Liver (tissue), 3 donors: ENCODE measurements around the gene DMTF1.

Experiments used
- EGR1 ChIP-seq, 2 donors: IDR thresholded peaks; 2 replicates each; pipeline ENCODE4 v1.6.1; 2016 to 2018; ENCODE audit warnings: antibody characterized with exemption in 2 of 2, low read depth in 2 of 2
- FOXA1 ChIP-seq: IDR thresholded peaks from 2 replicates; pipeline ENCODE4 v1.6.1; 2016; ENCODE audit warnings: antibody characterized with exemption
- HNF4A ChIP-seq, 2 donors: conservative IDR thresholded peaks; 2 replicates each; pipeline ENCODE4 v1.6.1; 2016; ENCODE audit warnings: antibody characterized with exemption in 2 of 2, mild to moderate bottlenecking in 2 of 2
- HNF4G ChIP-seq: IDR thresholded peaks from 2 replicates; pipeline ENCODE4 v1.6.1; 2016; ENCODE audit warnings: antibody characterized with exemption
- JUND ChIP-seq, 2 donors: IDR thresholded peaks; 2 replicates each; pipeline ENCODE4 v1.6.1; 2016; ENCODE audit warnings: antibody characterized with exemption in 2 of 2
- SP1 ChIP-seq: IDR thresholded peaks from 2 replicates; pipeline ENCODE4 v1.6.1; 2018; ENCODE audit warnings: antibody characterized with exemption, mild to moderate bottlenecking
- TAF1 ChIP-seq: conservative IDR thresholded peaks from 2 replicates; pipeline ENCODE4 v1.6.1; 2016; ENCODE audit warnings: antibody characterized with exemption, mild to moderate bottlenecking
- TF ChIP-seq, protein P1 (sequence below): fragments of 150-350 bp; IDR thresholded peaks from 2 replicates; pipeline ENCODE4 v1.5.1; 2017; ENCODE audit warnings: improper control_type of control experiment, low read depth, low read length; ENCODE audit not compliant: missing input control
- TF ChIP-seq, protein P2 (sequence below): IDR thresholded peaks from 2 replicates; pipeline ENCODE4 v1.6.1; 2016; ENCODE audit warnings: antibody characterized with exemption
- donor health status: healthy.
- donor health status: healthy.

DNA sequence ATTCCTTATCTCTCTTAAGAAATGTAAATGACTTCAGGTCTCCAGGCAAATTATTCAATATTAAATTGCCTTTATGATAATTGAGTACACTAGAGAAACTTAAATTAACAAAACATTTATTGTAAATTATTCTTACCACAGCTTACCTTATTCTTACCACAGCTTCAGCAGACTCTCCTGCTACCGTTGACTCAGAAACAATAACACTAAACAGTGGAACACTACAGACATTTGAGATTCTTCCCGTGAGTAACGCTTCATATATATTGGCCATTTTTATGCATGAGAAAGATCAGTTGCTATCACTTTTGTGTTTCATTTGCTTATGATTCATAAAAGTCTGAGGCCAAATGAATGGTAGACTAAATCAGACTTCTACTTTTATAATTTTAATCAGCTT, 38.5 kb downstream of the DMTF1 start:
- TF ChIP-seq, protein P1, sequence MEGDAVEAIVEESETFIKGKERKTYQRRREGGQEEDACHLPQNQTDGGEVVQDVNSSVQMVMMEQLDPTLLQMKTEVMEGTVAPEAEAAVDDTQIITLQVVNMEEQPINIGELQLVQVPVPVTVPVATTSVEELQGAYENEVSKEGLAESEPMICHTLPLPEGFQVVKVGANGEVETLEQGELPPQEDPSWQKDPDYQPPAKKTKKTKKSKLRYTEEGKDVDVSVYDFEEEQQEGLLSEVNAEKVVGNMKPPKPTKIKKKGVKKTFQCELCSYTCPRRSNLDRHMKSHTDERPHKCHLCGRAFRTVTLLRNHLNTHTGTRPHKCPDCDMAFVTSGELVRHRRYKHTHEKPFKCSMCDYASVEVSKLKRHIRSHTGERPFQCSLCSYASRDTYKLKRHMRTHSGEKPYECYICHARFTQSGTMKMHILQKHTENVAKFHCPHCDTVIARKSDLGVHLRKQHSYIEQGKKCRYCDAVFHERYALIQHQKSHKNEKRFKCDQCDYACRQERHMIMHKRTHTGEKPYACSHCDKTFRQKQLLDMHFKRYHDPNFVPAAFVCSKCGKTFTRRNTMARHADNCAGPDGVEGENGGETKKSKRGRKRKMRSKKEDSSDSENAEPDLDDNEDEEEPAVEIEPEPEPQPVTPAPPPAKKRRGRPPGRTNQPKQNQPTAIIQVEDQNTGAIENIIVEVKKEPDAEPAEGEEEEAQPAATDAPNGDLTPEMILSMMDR, result no peak
- TF ChIP-seq TAF1 (no peak), SP1 (no peak), EGR1 (IDR thresholded peaks at IDR 0.05; ENCODE audit: low read depth in 2 of 2) (no peak), JUND (IDR thresholded peaks at IDR 0.05) (no peak), HNF4A (conservative IDR thresholded peaks at IDR 0.05) (no peak), HNF4G (no peak), FOXA1 (no peak)
- TF ChIP-seq, protein P2, sequence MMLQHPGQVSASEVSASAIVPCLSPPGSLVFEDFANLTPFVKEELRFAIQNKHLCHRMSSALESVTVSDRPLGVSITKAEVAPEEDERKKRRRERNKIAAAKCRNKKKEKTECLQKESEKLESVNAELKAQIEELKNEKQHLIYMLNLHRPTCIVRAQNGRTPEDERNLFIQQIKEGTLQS, result no peak
